ENCODE measurements around the gene BAHCC1. TPM values are rescaled to one million over a fixed set of nuclear protein-coding genes. Genes with fewer than 3 reads are reported as not detected.

BAHCC1 gene
- total and polyA plus RNA-seq, 9 of the 15 experiments (the other 6 are each of a cell fraction or from before 2014, with no cell fraction given), result 0.14 to 26.9 (median 5.0) TPM

- TF ChIP-seq POLR2G (IDR thresholded peaks at IDR 0.05; ENCODE audit: low read depth, low read length) (peak; percentile 83), TEAD1 (CRISPR knock-in tag; IDR thresholded peaks at IDR 0.05) (peak in 1 of 2 experiments; percentile 91; a peak in 2 of 4 replicates), CCNT2 (IDR thresholded peaks at IDR 0.05; ENCODE audit: borderline replicate concordance, extremely low read depth, insufficient read length, low read depth, low read length) (peak; percentile 77), ZFPM2 (CRISPR knock-in tag; IDR thresholded peaks at IDR 0.05) (no peak), ZNF232 (CRISPR knock-in tag; IDR thresholded peaks at IDR 0.05) (no peak), SMAD1 (IDR thresholded peaks at IDR 0.05; ENCODE audit: low read depth, low read length, partially characterized antibody) (no peak), ZNF445 (CRISPR knock-in tag; IDR thresholded peaks at IDR 0.05; ENCODE audit: low read depth) (no peak), ARID2 (IDR thresholded peaks at IDR 0.05) (no peak), SMAD3 (CRISPR knock-in tag; conservative IDR thresholded peaks at IDR 0.05) (no peak), RNF2 (IDR thresholded peaks at IDR 0.05) (peak; percentile 70), PYGO2 (tag; IDR thresholded peaks at IDR 0.05) (no peak), HDAC1 (IDR thresholded peaks at IDR 0.05) (peak in 1 of 2 experiments; percentile 74; a peak in 1 of 4 replicates), ZNF764 (CRISPR knock-in tag; IDR thresholded peaks at IDR 0.05; ENCODE audit: low read depth) (0 out of 2 replicates have a peak, but pooled peaks have one; percentile 43), ILK (tag; IDR thresholded peaks at IDR 0.05; ENCODE audit: borderline replicate concordance, low read depth) (no peak), EP300 (IDR thresholded peaks at IDR 0.05; ENCODE audit: low read length) (no peak; the same call in 1 of the 2 replicates), SAFB (IDR thresholded peaks at IDR 0.05; ENCODE audit: borderline replicate concordance, low read depth, low read length) (peak; percentile 94), PTRF (tag; IDR thresholded peaks at IDR 0.05) (no peak), TAF1 (IDR thresholded peaks at IDR 0.05; ENCODE audit: control insufficient read depth, extremely low read depth, insufficient read depth, low read length, severe bottlenecking) (peak; percentile 36), ZNF23 (CRISPR knock-in tag; IDR thresholded peaks at IDR 0.05) (no peak), FOXJ3 (CRISPR knock-in tag; IDR thresholded peaks at IDR 0.05) (no peak)
- TF ChIP-seq, protein P1, sequence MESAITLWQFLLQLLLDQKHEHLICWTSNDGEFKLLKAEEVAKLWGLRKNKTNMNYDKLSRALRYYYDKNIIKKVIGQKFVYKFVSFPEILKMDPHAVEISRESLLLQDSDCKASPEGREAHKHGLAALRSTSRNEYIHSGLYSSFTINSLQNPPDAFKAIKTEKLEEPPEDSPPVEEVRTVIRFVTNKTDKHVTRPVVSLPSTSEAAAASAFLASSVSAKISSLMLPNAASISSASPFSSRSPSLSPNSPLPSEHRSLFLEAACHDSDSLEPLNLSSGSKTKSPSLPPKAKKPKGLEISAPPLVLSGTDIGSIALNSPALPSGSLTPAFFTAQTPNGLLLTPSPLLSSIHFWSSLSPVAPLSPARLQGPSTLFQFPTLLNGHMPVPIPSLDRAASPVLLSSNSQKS (CRISPR knock-in tag; IDR thresholded peaks at IDR 0.05), result no peak
- TF ChIP-seq, protein P2, sequence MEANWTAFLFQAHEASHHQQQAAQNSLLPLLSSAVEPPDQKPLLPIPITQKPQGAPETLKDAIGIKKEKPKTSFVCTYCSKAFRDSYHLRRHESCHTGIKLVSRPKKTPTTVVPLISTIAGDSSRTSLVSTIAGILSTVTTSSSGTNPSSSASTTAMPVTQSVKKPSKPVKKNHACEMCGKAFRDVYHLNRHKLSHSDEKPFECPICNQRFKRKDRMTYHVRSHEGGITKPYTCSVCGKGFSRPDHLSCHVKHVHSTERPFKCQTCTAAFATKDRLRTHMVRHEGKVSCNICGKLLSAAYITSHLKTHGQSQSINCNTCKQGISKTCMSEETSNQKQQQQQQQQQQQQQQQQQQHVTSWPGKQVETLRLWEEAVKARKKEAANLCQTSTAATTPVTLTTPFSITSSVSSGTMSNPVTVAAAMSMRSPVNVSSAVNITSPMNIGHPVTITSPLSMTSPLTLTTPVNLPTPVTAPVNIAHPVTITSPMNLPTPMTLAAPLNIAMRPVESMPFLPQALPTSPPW (CRISPR knock-in tag; IDR thresholded peaks at IDR 0.05), result peak; percentile 85
- TF ChIP-seq, protein P3, sequence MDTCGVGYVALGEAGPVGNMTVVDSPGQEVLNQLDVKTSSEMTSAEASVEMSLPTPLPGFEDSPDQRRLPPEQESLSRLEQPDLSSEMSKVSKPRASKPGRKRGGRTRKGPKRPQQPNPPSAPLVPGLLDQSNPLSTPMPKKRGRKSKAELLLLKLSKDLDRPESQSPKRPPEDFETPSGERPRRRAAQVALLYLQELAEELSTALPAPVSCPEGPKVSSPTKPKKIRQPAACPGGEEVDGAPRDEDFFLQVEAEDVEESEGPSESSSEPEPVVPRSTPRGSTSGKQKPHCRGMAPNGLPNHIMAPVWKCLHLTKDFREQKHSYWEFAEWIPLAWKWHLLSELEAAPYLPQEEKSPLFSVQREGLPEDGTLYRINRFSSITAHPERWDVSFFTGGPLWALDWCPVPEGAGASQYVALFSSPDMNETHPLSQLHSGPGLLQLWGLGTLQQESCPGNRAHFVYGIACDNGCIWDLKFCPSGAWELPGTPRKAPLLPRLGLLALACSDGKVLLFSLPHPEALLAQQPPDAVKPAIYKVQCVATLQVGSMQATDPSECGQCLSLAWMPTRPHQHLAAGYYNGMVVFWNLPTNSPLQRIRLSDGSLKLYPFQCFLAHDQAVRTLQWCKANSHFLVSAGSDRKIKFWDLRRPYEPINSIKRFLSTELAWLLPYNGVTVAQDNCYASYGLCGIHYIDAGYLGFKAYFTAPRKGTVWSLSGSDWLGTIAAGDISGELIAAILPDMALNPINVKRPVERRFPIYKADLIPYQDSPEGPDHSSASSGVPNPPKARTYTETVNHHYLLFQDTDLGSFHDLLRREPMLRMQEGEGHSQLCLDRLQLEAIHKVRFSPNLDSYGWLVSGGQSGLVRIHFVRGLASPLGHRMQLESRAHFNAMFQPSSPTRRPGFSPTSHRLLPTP (IDR thresholded peaks at IDR 0.05; ENCODE audit: borderline replicate concordance, extremely low read depth, insufficient read length), result no peak
Measured at GRCh38 chr17:81484195-81484979, 89.1 kb downstream of the BAHCC1 start (continued).
